PFSK-1 (cell line): ENCODE results near the gene SELENOO.

ENCODE experiments used
- FOXP2 ChIP-seq: optimal IDR thresholded peaks from 2 replicates; pipeline ENCODE3; 2011; ENCODE audit warnings: borderline replicate concordance, control low read depth, inconsistent platforms; ENCODE audit not compliant: insufficient read depth; ENCODE audit errors: extremely low read length, extremely low read depth
- POLR2AphosphoS5 ChIP-seq: IDR thresholded peaks from 2 replicates; pipeline ENCODE4 v1.6.1; 2012; ENCODE audit warnings: low read depth, mild to moderate bottlenecking, control low read depth, low read length, moderate library complexity
- REST ChIP-seq, 2 experiments: IDR thresholded peaks; 2 replicates each; pipeline versions ENCODE4 v1.6.1 to v1.8.0; 2011 to 2012; ENCODE audit warnings: low read depth in 2 of 2, low read length in 2 of 2, control low read depth in 1 of 2, inconsistent platforms in 1 of 2, mild to moderate bottlenecking in 1 of 2, moderate library complexity in 1 of 2; ENCODE audit not compliant: insufficient read depth in 1 of 2
- SIN3A ChIP-seq: IDR thresholded peaks from 2 replicates; pipeline ENCODE4 v1.6.1; 2012; ENCODE audit warnings: mild to moderate bottlenecking, low read length, moderate library complexity, borderline replicate concordance; ENCODE audit not compliant: insufficient read depth
- TAF1 ChIP-seq: IDR thresholded peaks from 2 replicates; pipeline ENCODE4 v1.6.1; 2012; ENCODE audit warnings: low read length, control low read depth, borderline replicate concordance; ENCODE audit not compliant: insufficient read depth

Gene SELENOO

GRCh38 chr22:50210378-50211139, 9.7 kb downstream of the SELENOO start:
- no peak for TF ChIP-seq TAF1
- no peak for TF ChIP-seq SIN3A
- no peak for TF ChIP-seq POLR2AphosphoS5
- TF ChIP-seq FOXP2 = no peak
- no peak for TF ChIP-seq REST (IDR thresholded peaks at IDR 0.05; ENCODE audit: insufficient read depth in 1 of 2, low read depth in 2 of 2, low read length in 2 of 2)

GRCh38 chr22:50211147-50211546, 10.3 kb downstream of the SELENOO start:
- TF ChIP-seq FOXP2 = no peak
- TF ChIP-seq REST (IDR thresholded peaks at IDR 0.05; ENCODE audit: insufficient read depth in 1 of 2, low read depth in 2 of 2, low read length in 2 of 2) = no peak
- TF ChIP-seq TAF1 = no peak
- no peak for TF ChIP-seq POLR2AphosphoS5
- TF ChIP-seq SIN3A = no peak

GRCh38 chr22:50213263-50213662, 12.5 kb downstream of the SELENOO start:
- TF ChIP-seq REST (IDR thresholded peaks at IDR 0.05; ENCODE audit: insufficient read depth in 1 of 2, low read depth in 2 of 2, low read length in 2 of 2) (no peak), SIN3A (no peak), POLR2AphosphoS5 (no peak), TAF1 (no peak), FOXP2 (no peak)

GRCh38 chr22:50215297-50216054, 14.7 kb downstream of the SELENOO start:
- TF ChIP-seq SIN3A = no peak
- TF ChIP-seq POLR2AphosphoS5 = no peak
- no peak for TF ChIP-seq TAF1
- TF ChIP-seq FOXP2 = no peak
- TF ChIP-seq REST (IDR thresholded peaks at IDR 0.05; ENCODE audit: insufficient read depth in 1 of 2, low read depth in 2 of 2, low read length in 2 of 2) = no peak
